NCI-H748 treated with DMSO at 0.1 percent for 48 hours (cell line): Measurements from ENCODE around the gene VPS13D.

Experiments used
- DNase-seq: peaks from one replicate; lab custom pipeline; 2025; lab: John Stamatoyannopoulos, UW

Gene VPS13D

DNA sequence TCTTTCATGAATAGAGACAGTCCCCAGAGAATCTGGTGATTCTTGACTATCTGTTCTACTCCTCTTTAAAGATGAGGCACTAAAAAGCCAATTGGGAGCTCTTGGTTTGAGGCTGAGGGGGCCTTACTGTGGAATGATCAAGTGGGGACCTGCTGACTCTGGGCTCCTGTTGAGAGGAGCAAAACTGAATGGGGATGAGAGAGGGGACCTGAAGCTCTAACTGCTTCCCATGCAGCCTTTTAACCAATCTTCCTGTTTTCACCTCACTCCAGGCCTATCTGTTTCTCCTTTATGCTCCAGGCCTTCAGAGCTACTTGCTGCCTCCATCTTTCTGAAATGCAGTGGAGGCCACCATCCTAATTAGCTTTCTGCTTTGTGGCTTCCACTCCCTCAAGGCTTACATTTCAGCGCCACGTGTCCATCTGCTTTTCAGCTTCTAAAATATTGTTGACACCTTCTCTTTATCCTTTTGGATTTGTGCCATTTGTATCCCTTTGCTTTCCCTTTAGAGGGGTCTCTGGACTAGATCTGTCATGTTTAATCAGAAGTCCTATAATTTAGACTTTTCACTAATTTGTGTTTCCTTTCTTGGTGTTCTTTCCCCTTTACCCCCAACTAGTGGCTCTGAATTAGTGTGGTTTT, 242.4 kb downstream of the VPS13D start:
- no peak for DNase-seq

DNA sequence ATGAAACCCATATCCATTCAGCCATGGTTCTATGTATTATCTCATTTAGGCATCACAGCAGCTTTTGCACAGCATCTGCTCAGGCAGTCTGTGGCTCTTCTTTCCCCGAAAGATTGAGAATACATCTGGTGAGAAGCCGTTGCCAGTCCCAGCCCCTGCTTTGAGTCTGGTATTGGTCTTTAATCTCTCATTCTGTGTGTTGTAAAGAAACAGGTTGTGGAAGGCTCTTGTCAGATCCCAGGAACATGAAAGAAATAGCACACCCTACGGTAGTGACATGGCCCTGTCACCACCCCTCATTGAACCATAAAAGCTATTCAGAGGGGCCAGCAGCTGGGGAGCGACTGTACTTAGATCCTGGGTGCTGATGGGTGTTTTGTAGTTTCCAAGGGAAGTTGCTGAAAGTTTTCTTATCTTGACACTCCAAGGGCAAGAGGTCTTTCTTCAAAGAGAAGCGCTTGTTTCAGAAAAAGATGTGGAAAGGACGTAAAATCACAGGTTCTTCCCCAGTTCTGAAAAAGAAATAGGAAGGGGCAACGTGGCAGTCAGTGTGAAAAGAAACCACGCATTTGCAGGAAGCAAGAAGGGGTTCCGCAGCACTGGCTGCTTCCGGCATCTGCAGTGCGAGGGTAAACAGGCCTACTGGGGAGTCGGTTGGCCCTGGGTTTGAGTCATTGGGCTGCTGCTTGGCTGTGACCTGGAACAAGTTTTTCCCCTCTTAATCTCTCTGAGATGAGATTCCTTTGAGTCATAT, 243.1 kb downstream of the VPS13D start:
- DNase-seq = no peak

DNA sequence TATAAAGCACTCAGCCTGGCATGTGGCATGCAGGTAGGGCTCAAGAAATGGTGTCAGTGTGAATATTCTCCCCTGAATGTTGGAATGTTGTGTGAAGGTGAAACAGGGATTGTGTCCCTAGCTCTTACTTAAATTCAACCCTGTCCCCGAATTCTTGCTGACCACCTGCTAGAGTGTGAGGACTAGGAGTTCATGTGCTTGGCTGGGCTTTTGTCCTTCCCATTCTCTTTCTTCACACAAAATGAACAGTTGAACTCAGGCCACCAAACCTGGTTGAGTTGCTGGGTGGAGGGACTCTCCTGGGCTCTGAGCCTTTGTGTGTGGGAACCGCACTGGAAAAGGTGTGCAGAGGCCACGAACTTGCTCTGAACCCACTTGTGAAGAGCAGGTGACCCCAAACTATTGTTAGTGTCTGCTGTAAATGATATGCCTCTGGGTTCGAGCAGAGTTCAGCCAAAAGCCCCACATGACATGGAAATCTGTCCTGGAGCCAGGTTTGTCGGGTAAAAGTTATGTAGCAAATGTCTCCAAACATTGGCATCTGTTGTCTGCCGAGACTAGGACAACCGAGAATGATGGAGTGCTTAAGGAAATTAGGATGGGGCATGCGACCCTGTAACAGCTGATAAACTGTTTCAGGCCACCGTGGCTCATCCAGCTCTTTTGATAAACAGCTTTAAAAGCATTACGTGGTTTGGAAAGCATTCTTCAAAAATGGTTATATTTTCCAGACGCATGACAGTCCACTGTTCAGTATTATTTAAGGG, 243.9 kb downstream of the VPS13D start:
- no peak for DNase-seq

DNA sequence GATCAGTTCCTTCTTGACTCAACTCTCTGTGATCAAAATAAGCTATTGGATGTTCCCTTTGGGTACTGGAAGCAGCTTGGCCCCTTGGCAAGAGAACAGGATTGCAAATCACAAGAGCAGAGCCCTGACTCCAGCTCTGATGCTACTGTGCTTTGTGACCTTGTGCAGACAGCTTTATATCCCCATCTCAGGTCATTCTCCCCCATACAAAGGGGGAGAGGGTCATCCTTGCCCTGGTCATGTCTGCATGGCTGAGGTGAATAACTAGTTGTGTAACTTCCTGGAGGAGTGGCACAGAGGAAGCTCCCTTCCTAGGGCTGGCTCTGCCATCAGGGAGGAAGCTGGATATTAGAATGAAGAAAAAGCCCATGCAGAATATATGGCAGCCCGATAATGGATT, 245.3 kb downstream of the VPS13D start:
- no peak for DNase-seq

DNA sequence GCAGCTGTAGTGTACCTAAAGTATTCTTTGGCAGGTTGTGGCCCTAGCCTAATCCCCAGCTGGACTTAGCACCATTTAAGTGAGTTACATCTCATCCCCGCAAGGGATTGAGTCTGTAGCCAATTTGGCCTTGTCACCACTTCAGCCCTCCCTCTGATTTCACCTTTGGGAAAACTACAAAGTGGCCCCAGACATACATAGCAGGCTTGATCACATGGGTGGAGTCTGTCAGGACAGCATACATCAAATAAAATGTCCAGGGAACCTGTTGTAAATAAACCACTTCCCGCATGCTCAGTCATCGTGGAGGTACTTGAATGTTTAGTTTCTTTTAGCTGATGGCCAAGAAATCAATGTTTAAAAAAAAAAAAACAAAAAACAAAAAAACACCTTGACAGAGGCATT, 245.7 kb downstream of the VPS13D start:
- no peak for DNase-seq

DNA sequence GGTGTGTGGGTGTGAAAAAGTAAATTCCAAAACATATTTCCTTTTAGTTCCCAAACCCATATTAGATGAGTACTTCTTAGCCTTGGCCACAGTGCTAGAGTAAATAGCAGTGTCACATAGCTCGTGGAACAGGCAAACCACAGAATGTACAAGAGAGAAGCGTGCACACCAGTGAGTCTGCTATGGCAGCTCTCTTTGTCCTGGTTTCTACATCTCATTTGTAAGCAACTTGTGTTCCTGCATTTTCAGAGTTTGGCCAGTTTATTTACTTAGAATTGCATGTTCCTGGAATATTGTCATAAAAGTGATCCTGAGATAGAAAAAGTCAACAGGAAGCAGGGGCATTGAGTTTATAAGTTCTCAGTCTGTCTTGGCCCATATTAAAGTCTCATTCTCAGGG, 246.1 kb downstream of the VPS13D start:
- no peak for DNase-seq

DNA sequence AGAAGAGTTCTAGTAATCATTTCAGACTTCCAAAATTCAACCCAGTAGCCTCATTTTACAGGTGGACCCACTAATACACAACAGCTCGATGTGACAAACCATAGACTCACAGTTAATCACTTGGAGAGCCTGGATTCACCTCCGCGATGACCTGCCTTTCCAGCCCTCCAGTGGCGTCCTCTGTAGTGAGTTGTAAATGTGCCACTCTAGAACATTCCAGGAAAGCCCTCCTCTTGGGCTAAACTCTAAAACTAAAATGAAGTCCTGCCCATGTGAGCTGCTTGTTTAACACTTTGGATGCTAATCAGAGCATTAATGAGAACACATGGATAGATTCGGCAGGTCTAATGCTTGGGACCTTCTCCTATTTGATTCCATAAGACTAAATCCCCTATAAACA, 247.5 kb downstream of the VPS13D start:
- no peak for DNase-seq

DNA sequence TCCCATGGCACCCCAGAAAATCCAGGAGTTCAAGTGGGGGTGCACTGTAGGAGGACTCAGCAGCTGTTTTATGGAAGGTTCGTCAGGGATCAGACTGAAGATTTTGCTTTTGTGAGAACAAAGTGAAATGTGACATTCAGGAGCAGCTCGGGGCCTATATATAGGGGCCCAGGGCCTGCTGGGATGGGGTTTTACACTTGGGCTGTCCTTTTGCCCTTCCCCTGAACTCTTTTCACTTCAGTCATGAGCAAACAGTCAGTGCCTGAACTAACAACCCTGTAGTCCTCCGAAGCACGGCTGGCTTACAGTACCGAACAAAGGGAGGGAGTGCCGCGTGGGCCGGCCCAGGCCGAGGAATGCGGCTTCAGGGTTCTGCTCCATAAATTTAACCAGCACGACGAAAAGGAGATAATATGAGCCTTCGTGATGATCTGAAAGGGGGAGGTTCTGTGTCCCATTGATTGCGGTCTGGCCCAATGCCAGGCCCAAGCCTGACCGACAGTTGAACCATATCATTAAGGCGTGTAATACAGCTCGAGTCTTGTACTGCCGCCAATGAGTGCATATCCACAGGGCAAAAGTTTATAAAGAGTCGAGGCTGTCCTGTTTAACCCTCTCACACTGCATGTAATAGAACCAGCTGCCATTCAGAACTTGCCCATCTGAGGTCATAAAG, 248.2 kb downstream of the VPS13D start:
- DNase-seq = peak; percentile 46

DNA sequence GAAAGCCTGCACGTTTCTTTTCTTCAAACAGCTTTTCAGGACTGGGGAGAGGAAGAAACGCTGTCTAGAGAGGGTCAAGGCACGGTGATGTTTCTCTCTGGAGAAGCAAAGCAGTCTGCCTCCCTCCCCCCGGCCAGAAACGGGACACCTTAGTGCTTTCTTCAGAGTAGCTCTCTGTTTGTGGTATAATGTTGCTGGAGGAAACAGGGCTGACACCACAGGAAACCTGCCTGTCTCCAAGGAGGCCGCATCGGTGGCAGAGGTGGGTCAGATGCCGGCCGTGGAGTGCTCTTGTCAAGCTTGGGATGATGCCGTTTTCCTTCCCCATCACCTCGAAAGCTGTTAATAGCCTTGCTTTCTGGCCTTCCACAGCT, 248.8 kb downstream of the VPS13D start:
- DNase-seq = no peak

DNA sequence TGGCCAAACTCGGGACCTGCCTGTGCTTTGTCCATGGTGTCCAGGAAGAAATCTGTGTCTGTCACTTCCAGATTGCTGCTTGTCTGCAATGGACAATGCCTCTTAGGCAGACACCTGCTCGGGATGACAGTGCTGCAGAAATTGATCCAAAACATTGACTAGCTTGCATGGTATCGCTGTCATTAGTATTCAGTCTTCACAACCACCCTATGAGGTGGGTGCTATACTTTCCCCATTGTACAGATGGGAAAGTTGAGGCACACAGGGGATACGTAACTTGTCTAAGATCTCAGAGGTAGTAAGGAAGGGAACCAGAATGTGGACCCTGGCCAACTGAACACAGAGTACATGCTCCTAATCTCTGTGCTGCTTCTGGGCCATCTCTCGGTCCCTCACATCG, 249.5 kb downstream of the VPS13D start:
- DNase-seq = no peak

DNA sequence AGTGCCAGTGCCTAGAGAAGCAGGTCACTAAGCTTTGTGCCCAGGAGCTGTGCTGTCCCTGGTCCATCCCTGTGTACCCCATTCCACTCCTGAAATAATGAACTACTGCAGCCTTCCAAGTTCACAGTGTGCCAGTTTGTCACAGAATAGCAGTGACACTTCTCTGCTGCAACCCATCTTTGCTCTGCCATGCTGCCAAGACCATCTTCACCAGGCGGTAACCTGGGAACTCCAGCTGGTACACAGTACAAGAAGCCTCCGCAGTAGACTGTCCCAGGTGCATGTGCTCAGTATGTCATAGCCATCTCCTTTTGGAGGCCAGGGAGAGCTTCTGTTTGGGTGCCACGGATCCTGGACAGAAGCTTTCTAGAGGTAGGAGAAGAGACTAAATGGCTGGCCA, 250.2 kb downstream of the VPS13D start:
- no peak for DNase-seq

DNA sequence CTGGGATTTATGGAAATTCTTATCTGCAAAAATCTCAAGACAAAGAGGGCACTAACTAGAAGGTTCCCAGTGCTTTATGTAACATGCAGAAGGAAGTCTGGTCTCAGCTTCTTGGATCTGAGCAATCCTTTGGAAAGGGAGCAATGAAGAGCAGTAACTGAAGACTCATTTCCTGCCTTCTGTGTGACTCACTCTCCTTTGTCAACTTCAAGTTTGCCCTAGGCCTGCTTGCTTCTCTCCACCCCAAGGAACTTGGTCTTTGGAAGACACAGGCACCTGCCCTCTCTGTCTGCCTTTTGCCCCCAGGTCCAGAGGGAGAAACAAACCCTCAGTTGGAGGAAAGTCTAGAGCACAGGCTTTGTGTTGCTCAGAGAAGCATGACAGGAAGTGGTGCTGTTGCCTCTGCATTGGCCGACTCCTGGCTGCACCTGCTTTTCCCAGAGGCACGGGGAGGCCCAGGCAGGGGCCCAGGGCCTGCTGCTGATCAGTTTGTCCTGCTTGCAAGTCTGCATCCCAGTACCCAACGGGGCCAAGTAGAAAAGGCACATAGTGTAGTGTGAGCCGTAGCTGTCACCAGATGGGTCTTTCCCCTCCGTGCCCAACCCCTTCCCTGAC, 251.0 kb downstream of the VPS13D start:
- no peak for DNase-seq

DNA sequence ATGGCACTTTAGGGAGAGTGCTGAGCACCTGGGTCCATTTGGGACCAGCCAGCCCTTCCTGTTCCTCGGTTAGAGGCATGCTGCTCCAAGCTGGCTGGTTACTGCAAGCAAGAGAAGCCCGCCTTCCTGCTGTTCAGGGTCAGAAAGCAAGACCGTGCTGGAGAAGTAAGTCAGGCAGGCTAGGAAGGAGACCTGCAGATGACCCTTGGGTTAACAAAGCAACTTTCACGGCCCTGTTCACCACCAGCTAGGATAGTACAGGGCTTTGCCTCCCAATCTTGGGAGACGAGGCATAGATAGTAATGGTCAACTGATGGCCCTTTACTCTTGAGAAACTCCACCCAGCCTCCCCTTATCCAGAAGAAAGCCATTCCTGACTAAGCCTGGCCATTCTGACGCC, 252.1 kb downstream of the VPS13D start:
- DNase-seq = no peak

DNA sequence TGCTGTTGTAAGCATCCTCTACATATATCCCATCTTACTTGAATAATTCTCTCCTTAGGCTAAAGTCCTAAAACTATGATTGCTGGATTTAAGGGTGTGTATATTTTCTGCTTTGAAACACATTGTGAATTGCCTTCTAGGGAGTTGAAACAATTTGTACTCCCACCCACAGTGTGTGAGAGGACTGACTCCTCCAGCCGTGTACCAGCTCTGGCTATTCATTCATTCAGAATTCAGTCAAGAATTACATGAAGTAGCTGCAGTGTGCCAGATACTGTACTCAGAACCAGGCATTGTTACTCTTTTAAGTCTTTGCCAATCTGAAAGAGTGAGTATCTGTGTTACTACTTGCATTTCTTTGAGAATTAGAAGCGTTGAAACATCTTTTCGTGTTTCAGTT, 253.2 kb downstream of the VPS13D start:
- no peak for DNase-seq

DNA sequence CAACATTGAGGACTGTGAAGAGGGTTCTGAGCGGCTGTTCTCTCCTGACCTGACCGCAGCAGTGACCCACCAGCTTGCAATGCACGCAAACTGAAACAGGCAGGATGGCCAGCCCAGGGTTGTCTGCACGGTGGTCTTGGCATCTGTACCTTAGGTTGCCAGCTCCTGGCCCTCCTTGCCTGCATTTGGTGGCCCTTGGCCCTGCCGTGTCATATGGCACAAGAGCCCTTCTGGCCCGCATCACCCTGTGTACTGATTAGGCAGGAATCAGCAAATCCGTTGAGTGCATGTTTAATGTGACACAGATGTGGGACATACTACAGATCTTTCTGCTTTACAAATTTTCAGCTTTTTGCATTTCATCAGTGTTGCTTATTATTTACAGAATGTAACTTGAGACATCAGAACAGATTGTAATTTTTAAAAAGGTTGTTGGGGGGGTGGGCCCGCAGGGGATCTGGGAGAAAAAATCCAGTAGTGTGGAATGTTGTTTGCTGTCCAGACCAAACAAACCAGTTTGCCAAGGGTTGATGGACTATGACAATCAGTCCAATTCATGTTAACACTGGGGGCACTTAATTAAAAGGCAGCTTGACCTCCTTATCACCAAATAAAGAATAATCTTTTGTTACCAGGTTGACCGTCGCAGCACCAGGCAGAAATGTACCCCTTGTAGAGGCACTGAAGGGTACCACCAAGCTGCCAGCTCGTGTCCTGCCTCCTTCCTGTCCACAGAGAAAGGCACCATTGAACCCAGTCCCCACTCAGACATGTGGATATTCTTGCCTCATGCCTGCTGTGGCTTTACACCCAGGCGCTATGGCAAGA, 255.6 kb downstream of the VPS13D start:
- no peak for DNase-seq

DNA sequence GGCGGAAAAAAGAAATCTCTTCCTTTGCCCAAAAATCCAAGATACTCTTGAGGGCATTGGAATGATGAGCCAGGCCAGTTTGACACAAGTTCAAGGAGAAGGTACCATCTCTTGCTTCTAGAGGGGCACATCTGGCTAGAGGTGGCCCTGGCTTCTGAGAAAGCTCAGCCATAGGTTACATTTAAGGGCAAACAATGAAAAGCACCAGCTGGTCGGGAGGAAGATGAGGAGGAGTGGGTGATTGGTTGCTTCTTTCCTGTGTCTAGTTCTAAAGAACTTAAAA, 256.2 kb downstream of the VPS13D start:
- no peak for DNase-seq

DNA sequence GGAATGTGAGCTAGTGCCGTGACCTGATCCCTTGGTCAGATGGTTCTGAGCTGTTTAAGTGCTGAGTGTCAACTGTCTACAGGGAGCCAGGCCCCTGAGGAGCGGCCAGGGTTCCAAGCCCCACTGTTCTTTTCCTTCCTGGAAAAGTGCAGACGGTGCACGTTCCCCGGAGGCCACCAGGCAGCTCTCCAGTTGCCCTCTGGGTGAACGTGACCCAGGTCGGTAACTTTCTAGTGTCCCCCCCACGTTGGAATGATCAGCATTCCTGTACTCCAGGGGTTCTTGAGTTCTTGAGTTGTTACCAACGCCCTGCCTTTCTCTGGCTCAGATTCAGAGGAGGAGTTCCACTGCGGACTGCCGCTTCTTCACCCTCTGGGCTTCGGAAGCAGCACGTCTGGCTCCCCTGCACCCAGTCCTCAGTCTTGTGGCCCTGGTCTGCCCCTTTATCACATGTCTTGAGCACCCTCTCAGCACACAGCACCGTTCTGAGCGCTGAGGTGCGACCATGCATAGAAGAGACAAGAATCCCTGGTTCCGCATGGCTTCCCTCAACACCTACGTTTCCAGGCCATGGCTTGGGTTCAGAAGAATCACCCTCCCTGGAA, 256.7 kb downstream of the VPS13D start:
- DNase-seq = no peak

DNA sequence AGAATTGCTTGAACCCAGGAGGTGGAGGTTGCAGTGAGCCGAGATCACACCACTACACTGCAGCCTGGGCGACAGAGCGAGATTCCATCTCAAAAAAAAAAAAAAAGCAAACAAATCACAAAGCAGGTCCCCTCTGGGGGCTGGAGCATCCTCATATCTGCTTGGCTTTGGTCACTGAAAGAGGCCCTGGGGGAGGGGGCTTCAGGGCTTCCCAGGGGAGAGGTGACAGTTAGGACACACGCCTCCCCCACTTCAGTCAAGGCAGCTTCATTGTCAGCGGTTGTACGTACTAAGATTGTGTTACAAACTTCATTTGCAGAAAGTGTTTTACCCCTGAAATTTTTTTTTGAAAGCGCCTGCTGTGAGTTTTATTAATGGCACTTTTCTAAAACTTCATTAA, 257.7 kb downstream of the VPS13D start:
- DNase-seq = no peak

DNA sequence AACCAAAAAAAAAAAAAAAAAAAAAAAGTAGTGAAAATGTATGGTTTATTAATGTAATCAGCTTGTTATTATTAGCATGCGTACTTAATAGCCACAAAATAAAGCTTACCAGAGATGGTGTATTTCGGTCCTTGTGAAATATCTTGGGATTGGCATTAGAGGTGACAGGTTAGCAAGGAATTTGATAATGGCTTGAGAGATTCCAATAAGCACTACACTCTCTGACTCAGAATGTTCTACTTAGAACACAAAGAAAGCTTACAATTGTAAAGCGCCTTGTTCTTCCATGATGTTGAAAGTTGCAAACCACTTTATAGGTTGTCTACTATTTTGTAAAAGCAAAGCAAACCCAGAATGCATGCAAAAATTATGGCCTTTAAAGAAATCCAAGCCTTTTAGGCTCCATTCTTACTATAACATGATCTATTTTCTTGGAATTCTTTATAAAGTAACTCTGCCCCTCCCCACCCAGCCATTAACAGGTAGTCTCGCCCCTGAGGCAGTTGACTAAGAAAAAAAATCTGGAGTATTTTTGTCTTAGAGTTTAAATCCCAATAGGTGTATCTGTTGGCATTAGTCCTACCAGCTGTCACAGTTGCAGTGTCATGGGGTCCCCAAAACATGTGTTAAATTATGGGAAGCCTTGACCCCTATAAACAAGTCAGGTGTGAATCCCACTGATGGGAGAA, 259.0 kb downstream of the VPS13D start:
- no peak for DNase-seq

DNA sequence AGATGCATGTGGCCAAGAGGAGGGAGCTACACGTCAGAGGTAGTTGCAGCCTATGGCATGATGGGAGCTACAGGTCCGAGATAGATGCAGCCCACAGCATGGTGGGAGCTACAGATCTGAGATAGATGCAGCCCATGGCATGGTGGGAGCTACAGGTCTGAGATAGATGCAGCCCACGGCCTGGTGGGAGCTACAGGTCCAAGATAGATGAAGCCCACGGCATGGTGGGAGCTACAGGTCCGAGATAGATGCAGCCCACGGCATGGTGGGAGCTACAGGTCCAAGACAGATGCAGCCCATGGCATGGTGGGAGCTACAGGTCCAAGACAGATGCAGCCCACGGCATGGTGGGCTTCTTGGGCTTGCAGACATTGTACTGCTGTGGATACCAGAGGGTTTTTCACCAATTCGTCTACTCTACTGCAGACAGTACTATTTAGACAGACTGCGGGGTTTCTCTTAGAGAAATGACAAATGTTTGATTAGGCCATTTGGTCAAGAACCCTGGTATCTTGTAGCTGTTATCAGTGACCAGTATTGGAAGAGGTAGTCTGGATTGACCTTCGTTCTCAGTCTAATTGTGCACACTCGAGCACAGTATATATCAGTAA, 260.8 kb downstream of the VPS13D start:
- DNase-seq = no peak
